Stimulated activated CD4-positive, alpha-beta T cell treated with anti-CD3 and anti-CD28 coated beads, Interleukin-1b, Interleukin-23, amount 100 ng/mL, for 1 hour (primary cell): Measurements from ENCODE around the gene CCR6.
A peak's percentile ranks its signal among the peaks of the same experiment; 100 is the strongest.

ENCODE experiments used
- DNase-seq, 2 donors: peaks; one replicate each; pipeline ENCODE4 v3.0.0-alpha.2; 2020; ENCODE audit warnings: low read depth in 2 of 2

CCR6 gene

DNA sequence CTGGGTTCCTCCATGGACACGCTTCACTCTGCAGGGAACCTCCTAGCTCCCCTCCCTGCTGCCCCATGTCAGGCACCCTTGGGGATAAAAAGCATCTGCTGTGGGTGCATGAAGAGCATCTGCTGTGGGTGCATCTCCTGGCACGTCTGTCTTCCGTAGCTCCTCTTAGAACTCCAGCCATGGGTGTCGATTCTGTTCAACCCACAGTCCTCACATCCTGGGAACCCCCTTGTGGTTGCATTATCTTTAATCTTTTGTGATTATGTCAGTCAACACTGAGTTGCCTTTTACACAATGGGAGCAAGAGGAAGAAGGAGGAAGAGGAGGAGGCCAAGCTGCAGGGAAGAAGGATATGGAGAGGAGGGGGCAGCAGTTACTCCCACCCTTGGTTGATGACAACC, 24.1 kb upstream of the CCR6 start:
- DNase-seq = no peak

DNA sequence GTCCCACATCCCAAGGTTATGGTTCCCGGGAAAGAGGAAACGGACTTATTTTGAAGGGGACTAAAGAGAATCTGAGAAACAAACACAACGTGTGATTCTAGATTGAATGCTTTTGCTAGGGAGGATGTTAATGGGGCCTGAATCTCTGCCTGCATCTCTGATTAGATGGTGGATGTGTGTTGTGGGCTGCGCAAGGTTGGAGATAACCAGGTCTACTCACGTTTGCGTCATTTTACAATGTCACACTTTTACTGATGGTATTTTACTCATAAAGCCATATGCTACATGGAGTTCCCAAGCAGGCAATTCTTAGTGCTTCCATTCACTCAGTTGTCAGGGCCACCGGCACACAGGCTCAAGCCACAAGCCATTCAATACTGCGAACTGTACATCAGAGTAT, 23.2 kb upstream of the CCR6 start:
- DNase-seq = no peak

- DNase-seq = no peak
These were observed 22.6 kb upstream of the CCR6 start for GRCh38 chr6:167100241-167100674.

- DNase-seq = no peak
These were observed 20.6 kb upstream of the CCR6 start for GRCh38 chr6:167102318-167102717.

DNA sequence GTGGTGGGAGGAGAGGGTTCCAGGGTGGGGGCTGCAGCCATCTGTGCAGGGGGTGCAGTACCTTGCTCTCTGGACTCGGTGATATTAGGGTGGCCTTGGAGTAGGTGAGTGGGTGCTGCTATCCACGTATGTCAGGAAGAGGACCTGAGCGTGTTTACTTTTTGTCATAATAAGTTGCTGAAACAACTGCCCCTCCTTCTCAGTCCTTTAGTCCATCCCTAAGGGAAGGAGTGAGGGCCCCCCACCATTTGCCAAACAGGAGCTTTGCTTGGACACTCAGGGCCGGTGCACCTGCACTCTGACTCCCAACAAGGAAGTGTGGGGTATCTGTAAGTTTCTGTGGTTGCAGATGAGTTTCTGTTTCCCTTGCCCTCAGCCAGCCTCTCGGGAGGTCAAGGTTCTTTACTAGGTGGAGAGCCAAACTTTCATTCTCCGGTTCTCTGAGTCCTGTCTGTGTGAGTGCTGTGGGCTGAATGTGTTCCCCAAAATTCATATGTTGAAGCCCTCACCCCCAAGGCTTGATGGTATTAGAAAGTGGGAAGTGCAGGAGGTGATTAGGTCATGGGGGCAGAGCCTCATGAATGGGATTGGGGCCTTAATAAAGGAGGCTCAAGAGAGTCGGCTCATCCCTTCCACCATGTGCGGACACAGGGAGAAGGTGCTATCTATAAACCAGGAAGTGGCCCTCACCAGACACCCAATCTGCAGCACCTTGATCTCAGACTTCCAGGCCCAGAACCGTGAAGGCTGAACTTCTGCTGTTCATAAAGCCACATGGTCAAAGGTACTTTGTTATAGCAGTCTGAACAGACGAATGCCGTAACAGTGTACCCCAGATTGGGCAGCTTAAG, 19.6 kb upstream of the CCR6 start:
- no peak for DNase-seq

DNA sequence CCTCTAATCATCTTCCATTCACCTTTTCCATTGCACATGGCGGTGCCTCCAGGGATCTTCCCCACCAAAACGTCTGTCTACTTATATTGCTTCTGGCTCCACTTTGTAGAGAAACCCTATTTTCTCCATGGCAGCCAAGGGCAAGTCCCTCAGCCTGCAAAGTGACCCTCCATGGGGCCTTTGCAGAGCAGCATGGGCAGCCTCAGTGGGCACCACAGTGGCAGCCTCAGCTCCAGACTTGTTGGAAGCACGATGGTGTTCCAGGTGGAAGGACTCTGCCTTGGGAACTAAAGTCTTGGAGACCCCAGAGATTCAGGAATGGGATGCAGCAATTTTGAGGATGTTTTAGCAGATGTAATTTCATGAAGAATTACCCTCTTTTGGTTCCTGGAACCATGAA, 18.5 kb upstream of the CCR6 start:
- DNase-seq = no peak

- DNase-seq = no peak
These were observed 17.8 kb upstream of the CCR6 start for GRCh38 chr6:167105060-167105459.

DNA sequence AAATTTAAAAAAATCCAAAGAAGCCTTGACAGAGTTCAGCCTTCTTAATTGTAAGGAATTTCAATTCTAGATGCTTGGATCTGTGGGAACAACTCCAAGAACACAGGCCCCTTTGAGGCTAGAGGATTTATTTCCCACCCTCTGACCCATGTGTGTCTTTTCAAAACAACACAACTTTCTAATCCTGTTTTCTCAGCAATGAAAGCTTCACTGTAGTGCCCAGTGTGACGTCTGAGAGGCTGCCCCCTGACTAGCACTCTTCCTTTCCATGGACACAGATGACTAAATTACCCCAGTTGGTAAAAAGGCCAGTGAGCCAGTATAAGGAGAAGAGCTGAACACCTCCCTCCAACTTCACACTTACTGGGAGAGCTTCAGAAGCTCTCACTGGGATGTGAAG, 16.5 kb upstream of the CCR6 start:
- no peak for DNase-seq

DNA sequence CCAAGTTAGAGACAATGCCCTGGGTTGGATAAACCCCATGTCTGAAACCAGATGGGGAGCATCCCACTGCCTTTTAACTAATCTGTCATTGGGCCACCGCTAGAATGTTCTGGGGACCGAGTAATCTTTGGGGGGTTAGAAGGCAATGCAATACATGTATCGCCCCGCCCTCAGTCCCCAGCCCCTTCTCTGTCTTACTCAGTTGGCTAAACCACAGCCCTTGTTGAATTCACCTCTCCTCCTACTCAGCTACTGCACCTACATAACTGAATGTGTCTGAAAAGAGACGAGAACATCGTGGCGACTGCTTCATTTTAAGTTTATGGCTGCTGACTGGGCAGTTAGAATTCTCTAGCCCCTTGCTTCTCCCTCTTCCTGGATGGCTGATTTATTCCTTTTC, 15.1 kb upstream of the CCR6 start:
- DNase-seq = no peak

DNA sequence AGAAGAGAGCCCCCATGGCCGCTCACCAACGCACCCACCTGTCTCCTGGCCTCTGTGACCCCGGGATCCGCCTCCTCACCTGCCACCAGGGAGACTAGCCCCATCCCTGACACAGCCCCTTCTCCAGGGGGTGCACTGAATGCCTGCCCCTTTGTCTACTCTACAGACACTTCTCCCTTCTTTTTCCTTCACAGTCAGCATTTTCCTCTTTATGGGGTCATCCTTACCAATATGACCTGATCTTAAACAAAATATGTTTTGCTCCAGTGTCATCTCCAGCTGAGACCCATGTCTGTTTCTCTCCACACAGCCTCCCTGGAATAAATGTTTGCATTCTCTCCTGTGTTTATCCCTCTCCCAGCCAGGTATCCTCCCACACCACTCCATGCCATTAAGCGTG, 14.6 kb upstream of the CCR6 start:
- no peak for DNase-seq

- no peak for DNase-seq
These were observed 13.2 kb upstream of the CCR6 start for GRCh38 chr6:167109651-167110050.

DNA sequence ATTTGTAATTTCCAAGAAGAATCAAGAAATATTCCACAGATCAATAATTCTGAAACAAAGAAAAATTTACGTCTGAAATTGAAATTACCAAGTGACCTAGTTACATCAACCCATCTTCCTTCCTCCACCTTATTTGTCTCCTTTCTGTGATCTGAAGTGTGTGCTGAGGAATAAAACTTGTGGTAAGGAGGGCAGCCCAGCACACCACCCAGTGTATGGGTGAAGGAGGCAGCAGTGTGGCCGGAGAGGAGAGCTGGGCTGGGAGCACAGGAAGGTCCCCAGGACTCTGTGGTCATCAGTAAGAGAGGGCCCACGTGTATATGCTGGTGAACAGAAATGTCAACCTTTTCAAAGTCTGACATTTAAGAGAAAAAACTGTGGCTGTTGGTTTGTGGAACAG, 11.3 kb upstream of the CCR6 start:
- no peak for DNase-seq

GRCh38 chr6:167112421-167112820, 10.5 kb upstream of the CCR6 start:
- no peak for DNase-seq

DNA sequence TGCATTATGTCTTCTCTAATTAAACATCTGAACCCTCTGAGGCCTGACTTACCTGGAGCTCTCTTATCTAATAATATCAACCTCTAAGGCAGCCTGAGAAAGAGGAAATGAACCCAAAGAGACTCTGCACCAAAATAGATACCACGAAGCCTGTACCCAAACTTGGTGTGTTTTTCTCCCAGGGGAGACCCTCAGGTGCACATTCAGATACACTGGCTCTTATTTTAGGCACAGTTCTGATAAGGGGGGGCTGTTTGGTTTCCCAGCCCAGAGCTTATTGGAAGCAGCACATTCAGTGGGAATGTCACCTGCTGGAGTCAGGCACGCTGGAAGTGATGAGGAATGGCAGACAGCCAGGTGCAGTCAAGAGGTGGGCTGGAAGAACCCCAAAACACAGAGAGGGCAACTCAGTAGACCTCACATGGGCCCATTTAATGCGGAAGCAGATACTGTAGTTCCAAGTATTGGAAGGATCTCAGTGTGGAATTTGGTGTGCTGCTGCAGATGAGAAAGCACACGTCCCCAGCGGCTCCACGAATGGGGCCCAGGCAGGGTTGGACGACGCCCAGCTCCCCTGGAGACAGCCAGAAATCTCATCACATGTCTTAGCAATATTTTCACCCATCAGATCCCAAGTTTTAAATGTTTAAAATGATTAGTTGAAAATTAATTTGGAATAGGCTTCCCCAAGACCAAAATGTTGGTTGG, 9.7 kb upstream of the CCR6 start:
- no peak for DNase-seq

GRCh38 chr6:167113935-167114910, 8.7 kb upstream of the CCR6 start:
- DNase-seq = peak in 1 of 2 donors; percentile 13

GRCh38 chr6:167115054-167115453, 7.8 kb upstream of the CCR6 start:
- DNase-seq = no peak

DNA sequence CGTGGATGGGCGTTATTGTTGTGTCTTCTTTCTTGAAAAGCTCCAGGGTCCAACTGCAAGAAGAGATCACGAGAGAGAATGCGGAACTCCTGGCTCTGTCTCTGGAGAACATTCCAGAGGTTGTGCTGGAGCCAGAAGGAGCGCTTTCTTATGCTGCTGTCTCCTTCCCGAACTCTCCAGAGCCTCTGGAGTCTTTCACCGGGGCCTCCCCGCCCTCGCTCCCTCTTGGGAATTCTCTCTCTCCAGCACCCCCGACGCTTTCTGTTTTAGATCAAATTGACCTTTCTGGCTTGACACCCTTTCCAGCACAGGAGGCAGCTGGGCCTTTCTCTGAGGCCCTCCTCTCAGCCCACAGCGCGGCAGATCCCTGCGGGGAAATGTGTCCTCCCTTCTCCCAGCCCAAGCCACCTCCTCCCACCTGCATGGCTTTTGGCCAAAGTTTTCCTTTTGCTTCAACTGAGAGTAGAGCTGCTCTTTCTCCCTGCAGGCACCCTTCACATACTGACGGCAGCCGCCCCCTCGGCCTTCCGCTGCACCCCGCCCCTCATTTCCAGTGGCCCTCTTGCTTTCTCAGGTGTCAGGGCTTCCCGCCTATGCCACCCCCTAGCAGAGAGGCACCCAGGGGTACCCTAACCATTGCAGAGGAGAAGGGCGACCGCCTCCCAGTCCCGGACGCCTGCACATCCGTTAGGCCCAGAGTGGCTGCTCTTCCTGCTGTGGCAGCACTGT, 6.6 kb upstream of the CCR6 start:
- no peak for DNase-seq

- no peak for DNase-seq
These were observed 6.1 kb upstream of the CCR6 start for GRCh38 chr6:167116838-167117228.

DNA sequence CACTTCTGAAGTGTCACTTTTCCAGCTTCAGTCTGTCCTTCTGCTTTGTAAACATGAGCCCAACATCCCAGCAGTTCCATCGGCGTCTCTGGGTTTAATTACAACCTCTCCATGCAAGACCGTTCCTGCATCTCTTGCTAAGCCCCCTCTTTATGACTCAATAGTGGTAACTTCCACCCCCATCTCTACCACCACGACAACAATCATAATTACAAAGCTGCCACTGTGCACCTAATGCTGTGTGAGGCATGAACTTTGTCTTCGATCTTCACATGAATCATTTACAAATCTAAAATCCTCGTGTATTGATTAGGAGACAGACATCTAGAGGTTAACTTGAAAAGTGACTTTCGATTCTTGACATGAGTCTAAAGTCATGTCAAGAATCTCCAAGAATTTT, 4.9 kb upstream of the CCR6 start:
- DNase-seq = no peak

GRCh38 chr6:167118839-167119238, 4.1 kb upstream of the CCR6 start:
- DNase-seq = no peak
